ENCODE data around the gene SIAH2.

The SIAH2 gene

GRCh38 chr3:150739200-150739863, 23.6 kb downstream of the SIAH2 start:
- H3K4me3 ChIP-seq: peak overlapping the region; percentile 55
- TF ChIP-seq POLR2AphosphoS5 (IDR thresholded peaks at IDR 0.05; ENCODE audit: borderline replicate concordance, low read depth, low read length) (no peak; the same call in 1 of the 2 replicates), EZH2 (IDR thresholded peaks at IDR 0.05) (no peak), FOXP2 (optimal IDR thresholded peaks at IDR 0.05; ENCODE audit: control extremely low read depth, extremely low read length, insufficient read depth) (no peak)
- H3K9ac ChIP-seq (ENCODE audit: insufficient read length): peak overlapping the region; percentile 12

DNA sequence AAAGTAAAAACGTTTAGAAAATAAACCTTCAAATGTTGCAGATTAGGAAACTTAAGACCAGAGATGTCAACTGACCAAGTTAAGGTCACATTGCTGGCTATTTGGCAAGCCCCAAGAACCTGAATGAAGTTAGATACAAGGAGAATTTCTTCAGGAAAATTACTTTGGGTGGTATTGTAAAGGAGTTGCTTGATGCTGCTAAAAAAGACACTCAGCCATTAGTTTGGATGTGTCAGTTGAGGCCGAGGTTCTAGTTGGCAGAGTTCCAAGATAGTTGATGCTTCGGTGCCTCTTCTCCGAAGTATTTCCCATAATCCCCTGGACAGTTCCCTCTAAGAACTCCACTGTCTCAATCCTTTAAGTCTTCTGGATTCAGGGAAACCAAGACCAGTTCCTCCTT, 24.3 kb downstream of the SIAH2 start:
- no peak overlapping the region for H3K9ac ChIP-seq (ENCODE audit: insufficient read length)
- H3K36me3 ChIP-seq (ENCODE audit: insufficient read depth, low read length): peaks cover 21% of the 10 kb centered on the region
- TF ChIP-seq FOXP2 (optimal IDR thresholded peaks at IDR 0.05; ENCODE audit: control extremely low read depth, extremely low read length, insufficient read depth) (no peak), POLR2AphosphoS5 (IDR thresholded peaks at IDR 0.05; ENCODE audit: borderline replicate concordance, low read depth, low read length) (peak; percentile 25), EZH2 (IDR thresholded peaks at IDR 0.05) (no peak)
- no peaks in the 10 kb centered on the region for H3K9me3 ChIP-seq (ENCODE audit: low read depth, low read length)
- peak overlapping the region; percentile 83; the same call in 1 of the 2 replicates for H3K27ac ChIP-seq
- peak overlapping the region; percentile 5; the same call in 1 of the 2 replicates for H3K4me3 ChIP-seq
- DNase-seq (ENCODE audit: low read depth, low spot score): no peak

More at GRCh38 chr3:150739200-150739863, 23.6 kb downstream of the SIAH2 start:
- Histone ChIP-seq H3K36me3 (ENCODE audit: insufficient read depth, low read length) (peaks cover 21% of the 10 kb centered on the region), H3K9me3 (ENCODE audit: low read depth, low read length) (no peaks in the 10 kb centered on the region), H3K27ac (peak overlapping the region; percentile 83)
- peak; percentile 83 for DNase-seq (ENCODE audit: low read depth, low spot score)

DNA sequence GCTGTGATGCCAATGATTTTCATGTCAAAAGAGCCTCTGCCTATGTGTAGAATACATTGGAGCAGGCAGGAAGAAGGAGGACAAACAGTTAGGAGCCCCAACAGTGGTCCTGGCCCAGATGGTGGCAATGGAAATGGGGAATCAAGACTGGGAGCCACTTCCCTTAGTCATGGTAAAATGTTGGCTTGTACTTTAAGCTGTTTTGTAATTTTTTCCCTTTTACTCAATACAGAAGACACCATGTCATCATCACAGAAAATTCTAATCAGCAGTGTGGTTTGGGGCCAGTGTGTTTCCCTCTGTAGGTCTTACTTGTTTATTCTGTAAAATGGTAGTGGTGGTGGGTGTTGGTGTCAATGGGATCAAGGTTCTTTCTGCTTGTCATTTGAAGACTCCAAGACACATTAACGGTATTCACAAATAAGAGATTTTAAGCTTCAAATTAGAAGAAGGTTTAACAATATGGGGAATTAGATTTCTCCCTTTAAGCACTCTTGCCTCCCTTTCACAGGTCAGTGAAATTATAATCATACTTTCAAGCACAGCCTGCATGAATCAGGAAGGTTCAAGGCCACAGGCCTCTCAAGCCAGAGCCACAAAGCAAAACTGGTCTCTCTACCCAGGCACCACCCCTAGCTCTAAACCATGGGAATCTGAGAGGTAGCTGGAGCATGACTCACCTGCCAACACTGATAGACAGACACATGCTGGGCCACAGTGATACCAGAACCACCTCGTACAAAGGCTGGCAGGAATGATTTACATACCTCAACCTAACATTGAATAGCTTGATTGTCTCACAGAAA, 24.9 kb downstream of the SIAH2 start:
- H3K27ac ChIP-seq: peak overlapping the region; percentile 83; the same call in 1 of the 2 replicates

GRCh38 chr3:150736903-150737832, 25.8 kb downstream of the SIAH2 start:
- DNase-seq (ENCODE audit: low read depth, low spot score): no peak
- no peak overlapping the region for H3K9ac ChIP-seq (ENCODE audit: insufficient read length)
- H3K36me3 ChIP-seq (ENCODE audit: insufficient read depth, low read length): peaks cover 17% of the 10 kb centered on the region
- TF ChIP-seq FOXP2 (optimal IDR thresholded peaks at IDR 0.05; ENCODE audit: control extremely low read depth, extremely low read length, insufficient read depth) (no peak), EZH2 (IDR thresholded peaks at IDR 0.05) (no peak), POLR2AphosphoS5 (IDR thresholded peaks at IDR 0.05; ENCODE audit: borderline replicate concordance, low read depth, low read length) (no peak)
- H3K9me3 ChIP-seq (ENCODE audit: low read depth, low read length): no peaks in the 10 kb centered on the region
- H3K4me3 ChIP-seq: no peak overlapping the region
- no peak overlapping the region for H3K27ac ChIP-seq

More for the DNA sequence above, 24.9 kb downstream of the SIAH2 start:
- H3K4me3 ChIP-seq: 0 out of 2 replicates have a peak overlapping the region, but pooled peaks have one; percentile 5
- TF ChIP-seq EZH2 (IDR thresholded peaks at IDR 0.05) (no peak), POLR2AphosphoS5 (IDR thresholded peaks at IDR 0.05; ENCODE audit: borderline replicate concordance, low read depth, low read length) (no peak), FOXP2 (optimal IDR thresholded peaks at IDR 0.05; ENCODE audit: control extremely low read depth, extremely low read length, insufficient read depth) (no peak)
- no peak for DNase-seq (ENCODE audit: low read depth, low spot score)
- H3K9ac ChIP-seq (ENCODE audit: insufficient read length): no peak overlapping the region
- no peaks in the 10 kb centered on the region for H3K9me3 ChIP-seq (ENCODE audit: low read depth, low read length)
- H3K36me3 ChIP-seq (ENCODE audit: insufficient read depth, low read length): peaks cover 21% of the 10 kb centered on the region

DNA sequence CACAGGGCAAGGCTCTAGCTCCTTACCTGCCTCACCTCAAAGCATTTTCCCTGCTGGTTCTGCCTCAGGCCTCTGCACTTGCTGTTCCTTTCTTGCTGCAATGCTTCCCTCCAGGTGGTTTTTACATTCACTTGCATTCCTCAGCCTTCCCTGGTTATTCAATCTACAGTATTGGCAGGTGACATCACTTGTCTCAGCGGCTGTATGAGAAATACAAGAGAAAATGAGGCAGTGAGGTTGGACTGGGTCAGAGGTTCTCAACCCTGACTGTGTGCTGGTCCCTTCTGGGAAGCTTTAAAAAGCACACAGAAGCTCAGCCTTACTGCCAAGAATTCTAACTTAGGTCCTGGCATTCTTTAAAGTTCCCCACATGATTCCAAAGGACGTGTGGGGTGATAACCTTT, 26.7 kb downstream of the SIAH2 start:
- Histone ChIP-seq H3K36me3 (ENCODE audit: insufficient read depth, low read length) (peaks cover 8% of the 10 kb centered on the region), H3K4me3 (no peak overlapping the region), H3K9ac (ENCODE audit: insufficient read length) (no peak overlapping the region), H3K9me3 (ENCODE audit: low read depth, low read length) (no peaks in the 10 kb centered on the region), H3K27ac (no peak overlapping the region)
- TF ChIP-seq FOXP2 (optimal IDR thresholded peaks at IDR 0.05; ENCODE audit: control extremely low read depth, extremely low read length, insufficient read depth): no peak
- TF ChIP-seq POLR2AphosphoS5 (IDR thresholded peaks at IDR 0.05; ENCODE audit: borderline replicate concordance, low read depth, low read length): no peak
- TF ChIP-seq EZH2 (IDR thresholded peaks at IDR 0.05): no peak
- no peak for DNase-seq (ENCODE audit: low read depth, low spot score)

- no peak for TF ChIP-seq EZH2 (IDR thresholded peaks at IDR 0.05)
- TF ChIP-seq FOXP2 (optimal IDR thresholded peaks at IDR 0.05; ENCODE audit: control extremely low read depth, extremely low read length, insufficient read depth): no peak
- no peak for TF ChIP-seq POLR2AphosphoS5 (IDR thresholded peaks at IDR 0.05; ENCODE audit: borderline replicate concordance, low read depth, low read length)
- no peak for DNase-seq (ENCODE audit: low read depth, low spot score)
- H3K36me3 ChIP-seq (ENCODE audit: insufficient read depth, low read length): no peaks in the 10 kb centered on the region
- no peaks in the 10 kb centered on the region for H3K9me3 ChIP-seq (ENCODE audit: low read depth, low read length)
- H3K27ac ChIP-seq: no peak overlapping the region
- H3K9ac ChIP-seq (ENCODE audit: insufficient read length): no peak overlapping the region
- H3K4me3 ChIP-seq: 0 out of 2 replicates have a peak overlapping the region, but pooled peaks have one; percentile 2
Observed at GRCh38 chr3:150734795-150735119, 28.2 kb downstream of the SIAH2 start.

- TF ChIP-seq EZH2 (IDR thresholded peaks at IDR 0.05) (no peak), FOXP2 (optimal IDR thresholded peaks at IDR 0.05; ENCODE audit: control extremely low read depth, extremely low read length, insufficient read depth) (no peak), POLR2AphosphoS5 (IDR thresholded peaks at IDR 0.05; ENCODE audit: borderline replicate concordance, low read depth, low read length) (no peak; the same call in 1 of the 2 replicates)
- Histone ChIP-seq H3K4me3 (peak overlapping the region; percentile 55), H3K27ac (peak overlapping the region; percentile 50; the same call in 1 of the 2 replicates), H3K9ac (ENCODE audit: insufficient read length) (no peak overlapping the region), H3K9me3 (ENCODE audit: low read depth, low read length) (no peaks in the 10 kb centered on the region), H3K36me3 (ENCODE audit: insufficient read depth, low read length) (no peaks in the 10 kb centered on the region)
- DNase-seq (ENCODE audit: low read depth, low spot score): no peak
Observed at GRCh38 chr3:150733936-150734794, 28.8 kb downstream of the SIAH2 start.

All from SK-N-MC (cell line).